Measurements from ENCODE around the gene HES2. TPM values are rescaled to one million over a fixed set of nuclear protein-coding genes. Genes with fewer than 3 reads are reported as not detected.

Gene HES2
- total and polyA plus RNA-seq, 10 donors = 0.02 to 1.3 (median 0.24) TPM; not detected in 6

Small RNAs within 50 kb of the gene (microRNA-seq; reads per million reads assigned to microRNA genes)
- 0 reads per million in 3 donors for gene MIR4252

Small RNAs within 50 kb of the gene (small RNA-seq; reads per million reads assigned to genes)
- 0 reads per million in 4 donors for gene MIR4252

Other genes starting within 250 kb of the HES2 start
- under 1 TPM; 0.09 to 0.44 (median 0.17) TPM for gene CHD5, start 239.6 kb downstream of the HES2 start, total RNA-seq
- gene CHD5, start 239.6 kb downstream of the HES2 start, polyA plus RNA-seq = under 1 TPM; 0.04 to 0.10 (median 0.08) TPM
- gene RPL22, start 220.3 kb downstream of the HES2 start, total RNA-seq = 100 to 1,000 TPM; 106 to 424 (median 304) TPM
- 1,000 to 10,000 TPM in 2 of 3 donors, 100 to 1,000 TPM in 1; 500 to 1,105 (median 1,034) TPM for gene RPL22, start 220.3 kb downstream of the HES2 start, polyA plus RNA-seq
- 10 to 100 TPM in 2 of 7 donors, 1 to 10 TPM in 5; 4.2 to 12.5 (median 6.5) TPM for gene RNF207, start 213.8 kb downstream of the HES2 start, total RNA-seq
- 1 to 10 TPM; 2.8 to 6.2 (median 5.3) TPM for gene RNF207, start 213.8 kb downstream of the HES2 start, polyA plus RNA-seq
- gene ICMT, start 184.0 kb downstream of the HES2 start, total RNA-seq = 10 to 100 TPM; 19.8 to 34.6 (median 30.7) TPM
- gene ICMT, start 184.0 kb downstream of the HES2 start, polyA plus RNA-seq = 10 to 100 TPM in 1 of 3 donors, 1 to 10 TPM in 2; 5.2 to 13.3 (median 8.3) TPM
- not detected for gene HES3, start 175.7 kb downstream of the HES2 start, total RNA-seq
- gene HES3, start 175.7 kb downstream of the HES2 start, polyA plus RNA-seq = not detected
- gene GPR153, start 158.8 kb downstream of the HES2 start, total RNA-seq = 10 to 100 TPM in 6 of 7 donors, 1 to 10 TPM in 1; 7.1 to 26.6 (median 12.9) TPM
- gene GPR153, start 158.8 kb downstream of the HES2 start, polyA plus RNA-seq = 1 to 10 TPM; 2.1 to 5.7 (median 2.5) TPM
- 10 to 100 TPM; 11.3 to 31.5 (median 18.1) TPM for gene ACOT7, start 26.2 kb downstream of the HES2 start, total RNA-seq
- 10 to 100 TPM; 10.6 to 26.7 (median 22.5) TPM for gene ACOT7, start 26.2 kb downstream of the HES2 start, polyA plus RNA-seq
- 1 to 10 TPM in 4 of 7 donors, under 1 TPM in 2, not detected in 1; 0.43 to 6.0 (median 1.5) TPM for gene ESPN, start 4.9 kb upstream of the HES2 start, total RNA-seq
- gene ESPN, start 4.9 kb upstream of the HES2 start, polyA plus RNA-seq = under 1 TPM; 0.26 to 0.54 (median 0.50) TPM
- gene TNFRSF25, start 46.3 kb upstream of the HES2 start, total RNA-seq = 100 to 1,000 TPM in 1 of 7 donors, 10 to 100 TPM in 6; 39.7 to 103 (median 65.4) TPM
- 100 to 1,000 TPM in 2 of 3 donors, 10 to 100 TPM in 1; 30.9 to 147 (median 102) TPM for gene TNFRSF25, start 46.3 kb upstream of the HES2 start, polyA plus RNA-seq
- 100 to 1,000 TPM in 1 of 7 donors, 10 to 100 TPM in 6; 34.7 to 120 (median 60.1) TPM for gene PLEKHG5, start 71.7 kb upstream of the HES2 start, total RNA-seq
- 10 to 100 TPM in 2 of 3 donors, 1 to 10 TPM in 1; 6.4 to 66.9 (median 29.7) TPM for gene PLEKHG5, start 71.7 kb upstream of the HES2 start, polyA plus RNA-seq
- gene NOL9, start 134.6 kb upstream of the HES2 start, total RNA-seq = 10 to 100 TPM; 30.5 to 55.2 (median 51.5) TPM
- gene NOL9, start 134.6 kb upstream of the HES2 start, polyA plus RNA-seq = 10 to 100 TPM in 1 of 3 donors, 1 to 10 TPM in 2; 4.2 to 10.0 (median 5.8) TPM
- under 1 TPM; 0.13 to 0.88 (median 0.56) TPM for gene TAS1R1, start 135.4 kb upstream of the HES2 start, total RNA-seq
- under 1 TPM; 0.09 to 0.51 (median 0.33) TPM for gene TAS1R1, start 135.4 kb upstream of the HES2 start, polyA plus RNA-seq
- gene ZBTB48, start 160.1 kb upstream of the HES2 start, total RNA-seq = 10 to 100 TPM; 23.5 to 61.0 (median 48.0) TPM
- 100 to 1,000 TPM in 1 of 3 donors, 10 to 100 TPM in 2; 53.1 to 131 (median 89.3) TPM for gene ZBTB48, start 160.1 kb upstream of the HES2 start, polyA plus RNA-seq
- 10 to 100 TPM; 18.5 to 41.5 (median 29.4) TPM for gene KLHL21, start 182.9 kb upstream of the HES2 start, total RNA-seq
- 10 to 100 TPM in 1 of 3 donors, 1 to 10 TPM in 2; 5.0 to 12.0 (median 6.2) TPM for gene KLHL21, start 182.9 kb upstream of the HES2 start, polyA plus RNA-seq
- gene PHF13, start 193.8 kb upstream of the HES2 start, total RNA-seq = 10 to 100 TPM in 4 of 7 donors, 1 to 10 TPM in 3; 6.6 to 14.0 (median 10.5) TPM
- gene PHF13, start 193.8 kb upstream of the HES2 start, polyA plus RNA-seq = 1 to 10 TPM; 3.4 to 6.0 (median 4.4) TPM
- 10 to 100 TPM; 13.0 to 27.1 (median 15.5) TPM for gene THAP3, start 204.9 kb upstream of the HES2 start, total RNA-seq
- 10 to 100 TPM; 21.5 to 29.1 (median 24.0) TPM for gene THAP3, start 204.9 kb upstream of the HES2 start, polyA plus RNA-seq

All from spleen (tissue), 11 donors.